HepG2 (cell line): ENCODE measurements around the gene PHC1. TPM values are rescaled to one million over a fixed set of nuclear protein-coding genes. Genes with fewer than 3 reads are reported as not detected.

Experiments
- ATAC-seq: fragments of 200-7000 bp; cut with Tn5 transposase; 3 replicates; pipeline ENCODE4 v1.9.1; 2020; ENCODE audit warnings: mild to moderate bottlenecking, moderate library complexity
- BruUV-seq: library from RNA; stranded (reverse); fragments of 400-500 nt; replicated peaks from 2 replicates; lab custom pipeline; 2021; lab: Mats Ljungman, UMichigan
- CTCF ChIA-PET: fragments of 300-600 bp; formaldehyde crosslinking; extraction: SDS; loops from one replicate; lab custom pipeline; 2021; ENCODE audit warnings: low total read pairs, inconsistent platforms, low intra/inter-chr PET ratio; lab: Yijun Ruan, JAX
- POLR2A ChIA-PET: fragments of 350-600 bp; sonication (Branson Sonifier 250); formaldehyde crosslinking; loops from one replicate; lab custom pipeline; 2020; ENCODE audit warnings: antibody characterized with exemption, inconsistent platforms; lab: Yijun Ruan, JAX
- DNase-seq: peaks from one replicate; pipeline ENCODE4 v3.0.0-alpha.2; 2015; ENCODE audit warnings: low spot score
- FAIRE-seq: peaks from 3 replicates; lab custom pipeline; 2011; peaks lifted over from hg19 to GRCh38; lab: Jason Lieb, UNC
- H2AFZ ChIP-seq: one replicate; pipeline ENCODE4 v1.6.1; 2011; ENCODE audit warnings: low read length, inconsistent platforms
- H3K27ac ChIP-seq: fragments of 300-600 bp; 3 replicates; pipeline ENCODE4 v1.8.0; 2011; ENCODE audit warnings: mixed run types, mild to moderate bottlenecking, mixed read lengths, low read length, inconsistent platforms; ENCODE audit not compliant: insufficient read depth; ENCODE audit errors: extremely low read length
- H3K27me3 ChIP-seq, 2 experiments: fragments of 200-600 bp in 1 of 2; 2 replicates in 1 of 2; 3 replicates in 1 of 2; pipeline versions ENCODE4 v1.6.0 to v1.8.0; 2011; ENCODE audit warnings: low read length in 2 of 2, mild to moderate bottlenecking in 2 of 2, moderate library complexity in 2 of 2, inconsistent platforms in 1 of 2; ENCODE audit not compliant: insufficient read depth in 2 of 2, control insufficient read depth in 1 of 2
- H3K36me3 ChIP-seq, 2 experiments: fragments of 200-600 bp in 1 of 2; replicated peaks in 1 of 2; 2 replicates in 1 of 2; 3 replicates in 1 of 2; pipeline versions ENCODE4 v1.5.1 to v1.8.0; 2011; ENCODE audit warnings: low read length in 2 of 2, inconsistent platforms in 1 of 2; ENCODE audit not compliant: insufficient read depth in 2 of 2, control insufficient read depth in 1 of 2
- H3K4me1 ChIP-seq: 2 replicates; pipeline ENCODE4 v1.5.1; 2012; ENCODE audit warnings: low read length, inconsistent platforms; ENCODE audit not compliant: insufficient read depth
- H3K4me2 ChIP-seq: 2 replicates; pipeline ENCODE4 v1.6.0; 2011; ENCODE audit warnings: low read depth, low read length, inconsistent platforms
- H3K4me3 ChIP-seq, 3 experiments: fragments of 200-600 bp in 1 of 3; sonication (generic), shearing (Covaris generic) in 1 of 3; replicated peaks in 1 of 3; 2 replicates each; pipeline ENCODE4 v1.5.1; 2011 to 2016; ENCODE audit warnings: low read length in 3 of 3, inconsistent platforms in 2 of 3, low read depth in 2 of 3, mild to moderate bottlenecking in 2 of 3, control low read depth in 1 of 3, mixed read lengths in 1 of 3; ENCODE audit not compliant: insufficient read depth in 1 of 3
- H3K79me2 ChIP-seq: one replicate; pipeline ENCODE4 v1.6.1; 2011; ENCODE audit warnings: low read length, inconsistent platforms; ENCODE audit not compliant: insufficient read depth
- H3K9ac ChIP-seq: 2 replicates; pipeline ENCODE4 v1.6.0; 2011; ENCODE audit warnings: mild to moderate bottlenecking, low read depth, low read length, inconsistent platforms; ENCODE audit not compliant: insufficient read depth
- H3K9me3 ChIP-seq: 2 replicates; pipeline ENCODE4 v1.5.1; 2012; ENCODE audit warnings: mild to moderate bottlenecking, low read length
- H4K20me1 ChIP-seq: 2 replicates; pipeline ENCODE4 v1.6.0; 2011; ENCODE audit warnings: inconsistent platforms, mild to moderate bottlenecking, low read length, moderate library complexity; ENCODE audit not compliant: insufficient read depth
- DNMT1 ChIP-seq: sonication (generic); formaldehyde crosslinking; IDR thresholded peaks from 2 replicates; pipeline ENCODE4 v1.5.1; 2020; ENCODE audit warnings: mild to moderate bottlenecking, missing genetic modification reagents
- ELF1 ChIP-seq: sonication (generic); formaldehyde crosslinking; IDR thresholded peaks from 2 replicates; pipeline ENCODE4 v1.4.0; 2020; ENCODE audit warnings: missing genetic modification reagents
- HMGA1 ChIP-seq: sonication (generic); formaldehyde crosslinking; conservative IDR thresholded peaks from 2 replicates; pipeline ENCODE4 v1.4.0; 2020; ENCODE audit warnings: missing genetic modification reagents
- MATR3 ChIP-seq: sonication (generic); formaldehyde crosslinking; IDR thresholded peaks from 2 replicates; pipeline ENCODE4 v1.4.0; 2020; ENCODE audit warnings: missing genetic modification reagents
- NKX3-1 ChIP-seq: sonication (generic); formaldehyde crosslinking; IDR thresholded peaks from 2 replicates; pipeline ENCODE4 v1.5.0; 2020; ENCODE audit warnings: missing genetic modification reagents
- ZNF136 ChIP-seq: sonication (generic); formaldehyde crosslinking; IDR thresholded peaks from 2 replicates; pipeline ENCODE4 v1.8.1; 2022; ENCODE audit warnings: low read depth, mild to moderate bottlenecking, moderate library complexity, missing genetic modification reagents
- ZNF577 ChIP-seq: sonication (generic); formaldehyde crosslinking; IDR thresholded peaks from 2 replicates; pipeline ENCODE4 v1.4.0; 2020; ENCODE audit warnings: mild to moderate bottlenecking, low read depth, missing genetic modification reagents, borderline replicate concordance
- ZNF670 ChIP-seq: sonication (generic); formaldehyde crosslinking; IDR thresholded peaks from 2 replicates; pipeline ENCODE4 v1.8.0; 2022; ENCODE audit warnings: mild to moderate bottlenecking, missing genetic modification reagents, borderline replicate concordance
- in situ Hi-C: cut with HindIII; loops from 2 replicates; pipeline ENCODE4 v1.10.0; 2017; ENCODE audit warnings: low pct_unique_long_range_greater_than_20kb; ENCODE audit not compliant: extremely low pct_ligation_motif_present
- intact Hi-C: fragments of 100-400 bp; cut with micrococcal nuclease; formaldehyde crosslinking; loops from one replicate; pipeline ENCODE4 v1.10.0; 2022; ENCODE audit not compliant: unreplicated experiment
- polyA plus RNA-seq, 8 experiments: library from polyadenylated mRNA; depleted of rRNA in 3 of 8; stranded (reverse) in 7 of 8; unstranded in 1 of 8; fragments of >200 nt; fragmentation: Illumina TruSeq in 4 of 8; extraction: Trizol in 4 of 8; gene quantifications; 2 replicates each; pipeline versions ENCODE4 v1.2.1 to v1.2.3, GENCODE V29; 2011 to 2016; ENCODE audit warnings: low read depth in 4 of 8, missing spikeins in 1 of 8, mixed read lengths in 1 of 8; ENCODE audit not compliant: insufficient read depth in 1 of 8
- total RNA-seq, 5 experiments: library from RNA; depleted of rRNA; stranded (reverse); fragments of >200 nt; fragmentation: Illumina TruSeq; extraction: Trizol; gene quantifications; 2 replicates each; pipeline ENCODE4 v1.2.3, GENCODE V29; 2016; ENCODE audit warnings: low read depth in 1 of 5
- TF ChIP-seq, protein P1 (sequence below): sonication (generic); formaldehyde crosslinking; IDR thresholded peaks from 2 replicates; pipeline ENCODE4 v1.8.1; 2023; ENCODE audit warnings: missing genetic modification reagents, inconsistent platforms, borderline replicate concordance
- TF ChIP-seq, protein P2 (sequence below): sonication (generic); formaldehyde crosslinking; IDR thresholded peaks from 2 replicates; pipeline ENCODE4 v1.4.0; 2020; ENCODE audit warnings: mild to moderate bottlenecking, missing genetic modification reagents

PHC1 gene
- total and polyA plus RNA-seq, 2 of the 13 experiments (the other 11 are each of a cell fraction or from before 2014, with no cell fraction given), result 9.4 to 35.0 TPM

GRCh38 chr12:8867009-8867408 is 47.3 kb upstream of the PHC1 start:
- in situ Hi-C loops, result no loop called here

More at GRCh38 chr12:8867009-8867408, 47.3 kb upstream of the PHC1 start:
- Histone ChIP-seq H3K27me3 (peaks cover 3 to 12% of the 10 kb centered on the region in 2 experiments; a peak in 3 of 5 replicates), H3K4me3 (no peak overlapping the region), H3K4me1 (no peaks in the 10 kb centered on the region), H3K9ac (no peak overlapping the region), H3K79me2 (no peaks in the 10 kb centered on the region), H3K36me3 (no peaks in the 10 kb centered on the region), H3K27ac (no peak overlapping the region), H3K4me2 (no peak overlapping the region), H3K9me3 (no peaks in the 10 kb centered on the region), H2AFZ (no peak overlapping the region), H4K20me1 (no peaks in the 10 kb centered on the region)
- DNase-seq (no peak), ATAC-seq (no peak), FAIRE-seq (no peak)
- TF ChIP-seq ELF1 (CRISPR knock-in tag) (no peak), ZNF136 (no peak), NKX3-1 (no peak), DNMT1 (CRISPR knock-in tag) (no peak), ZNF670 (no peak), MATR3 (CRISPR knock-in tag) (no peak), HMGA1 (CRISPR knock-in tag) (no peak), ZNF577 (CRISPR knock-in tag) (no peak)
- TF ChIP-seq, protein P1, sequence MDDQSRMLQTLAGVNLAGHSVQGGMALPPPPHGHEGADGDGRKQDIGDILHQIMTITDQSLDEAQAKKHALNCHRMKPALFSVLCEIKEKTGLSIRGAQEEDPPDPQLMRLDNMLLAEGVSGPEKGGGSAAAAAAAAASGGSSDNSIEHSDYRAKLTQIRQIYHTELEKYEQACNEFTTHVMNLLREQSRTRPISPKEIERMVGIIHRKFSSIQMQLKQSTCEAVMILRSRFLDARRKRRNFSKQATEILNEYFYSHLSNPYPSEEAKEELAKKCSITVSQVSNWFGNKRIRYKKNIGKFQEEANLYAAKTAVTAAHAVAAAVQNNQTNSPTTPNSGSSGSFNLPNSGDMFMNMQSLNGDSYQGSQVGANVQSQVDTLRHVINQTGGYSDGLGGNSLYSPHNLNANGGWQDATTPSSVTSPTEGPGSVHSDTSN (CRISPR knock-in tag), result no peak
- TF ChIP-seq, protein P2, sequence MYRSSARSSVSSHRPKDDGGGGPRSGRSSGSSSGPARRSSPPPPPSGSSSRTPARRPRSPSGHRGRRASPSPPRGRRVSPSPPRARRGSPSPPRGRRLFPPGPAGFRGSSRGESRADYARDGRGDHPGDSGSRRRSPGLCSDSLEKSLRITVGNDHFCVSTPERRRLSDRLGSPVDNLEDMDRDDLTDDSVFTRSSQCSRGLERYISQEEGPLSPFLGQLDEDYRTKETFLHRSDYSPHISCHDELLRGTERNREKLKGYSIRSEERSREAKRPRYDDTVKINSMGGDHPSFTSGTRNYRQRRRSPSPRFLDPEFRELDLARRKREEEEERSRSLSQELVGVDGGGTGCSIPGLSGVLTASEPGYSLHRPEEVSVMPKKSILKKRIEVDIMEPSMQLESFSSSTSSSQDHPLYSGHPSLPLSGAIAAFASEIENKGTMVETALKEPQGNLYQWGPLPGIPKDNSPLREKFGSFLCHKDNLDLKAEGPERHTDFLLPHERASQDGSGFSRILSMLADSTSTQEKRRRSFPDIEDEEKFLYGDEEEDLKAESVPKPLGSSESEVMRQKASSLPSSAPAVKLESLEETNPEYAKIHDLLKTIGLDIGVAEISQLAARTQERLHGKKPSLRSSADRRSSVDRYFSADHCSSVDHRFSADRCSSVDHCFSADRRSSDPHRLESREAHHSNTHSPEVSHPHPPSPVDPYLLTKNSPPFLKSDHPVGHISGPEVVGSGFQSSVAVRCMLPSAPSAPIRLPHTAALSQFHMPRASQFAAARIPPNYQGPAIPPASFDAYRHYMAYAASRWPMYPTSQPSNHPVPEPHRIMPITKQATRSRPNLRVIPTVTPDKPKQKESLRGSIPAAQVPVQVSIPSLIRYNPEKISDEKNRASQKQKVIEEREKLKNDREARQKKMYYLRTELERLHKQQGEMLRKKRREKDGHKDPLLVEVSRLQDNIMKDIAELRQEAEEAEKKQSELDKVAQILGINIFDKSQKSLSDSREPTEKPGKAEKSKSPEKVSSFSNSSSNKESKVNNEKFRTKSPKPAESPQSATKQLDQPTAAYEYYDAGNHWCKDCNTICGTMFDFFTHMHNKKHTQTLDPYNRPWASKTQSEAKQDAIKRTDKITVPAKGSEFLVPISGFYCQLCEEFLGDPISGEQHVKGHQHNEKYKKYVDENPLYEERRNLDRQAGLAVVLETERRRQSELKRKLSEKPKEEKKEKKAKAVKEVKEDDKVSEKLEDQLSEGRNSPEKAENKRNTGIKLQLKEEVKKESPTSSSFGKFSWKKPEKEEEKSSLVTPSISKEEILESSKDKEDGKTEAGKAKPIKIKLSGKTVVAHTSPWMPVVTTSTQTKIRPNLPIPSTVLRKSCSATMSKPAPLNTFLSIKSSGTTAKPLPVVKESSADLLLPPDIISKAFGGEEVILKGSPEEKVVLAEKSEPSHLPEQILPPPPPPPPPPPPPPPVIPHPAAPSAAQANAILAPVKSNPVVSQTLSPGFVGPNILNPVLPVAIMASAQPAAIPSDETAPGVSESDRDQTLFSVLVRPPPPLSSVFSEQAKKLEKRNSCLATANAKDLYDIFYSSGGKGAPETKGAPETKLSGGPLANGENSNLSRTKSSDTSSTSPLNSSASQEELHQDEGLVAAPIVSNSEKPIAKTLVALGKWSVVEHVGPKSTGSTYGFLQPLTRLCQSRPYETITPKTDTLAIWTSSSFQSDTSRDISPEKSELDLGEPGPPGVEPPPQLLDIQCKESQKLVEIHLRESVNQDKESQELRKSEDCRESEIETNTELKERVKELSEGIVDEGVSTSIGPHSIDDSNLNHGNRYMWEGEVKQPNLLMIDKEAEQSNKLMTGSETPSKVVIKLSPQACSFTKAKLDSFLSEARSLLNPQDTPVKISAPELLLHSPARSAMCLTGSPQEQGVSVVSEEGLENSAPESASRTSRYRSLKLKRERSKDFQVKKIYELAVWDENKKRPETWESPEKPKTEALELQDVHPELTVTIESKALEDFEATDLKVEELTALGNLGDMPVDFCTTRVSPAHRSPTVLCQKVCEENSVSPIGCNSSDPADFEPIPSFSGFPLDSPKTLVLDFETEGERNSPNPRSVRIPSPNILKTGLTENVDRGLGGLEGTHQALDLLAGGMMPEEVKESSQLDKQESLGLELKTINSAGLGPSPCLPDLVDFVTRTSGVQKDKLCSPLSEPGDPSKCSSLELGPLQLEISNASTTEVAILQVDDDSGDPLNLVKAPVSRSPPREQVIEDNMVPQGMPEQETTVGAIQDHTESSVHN (CRISPR knock-in tag), result no peak
- BruUV-seq, result no TSS peak
- ChIA-PET POLR2A (no interaction called here), CTCF (no interaction called here)
- intact Hi-C loops, result no loop called here
